ENCODE results near the gene FLNB.

Gene FLNB

DNA sequence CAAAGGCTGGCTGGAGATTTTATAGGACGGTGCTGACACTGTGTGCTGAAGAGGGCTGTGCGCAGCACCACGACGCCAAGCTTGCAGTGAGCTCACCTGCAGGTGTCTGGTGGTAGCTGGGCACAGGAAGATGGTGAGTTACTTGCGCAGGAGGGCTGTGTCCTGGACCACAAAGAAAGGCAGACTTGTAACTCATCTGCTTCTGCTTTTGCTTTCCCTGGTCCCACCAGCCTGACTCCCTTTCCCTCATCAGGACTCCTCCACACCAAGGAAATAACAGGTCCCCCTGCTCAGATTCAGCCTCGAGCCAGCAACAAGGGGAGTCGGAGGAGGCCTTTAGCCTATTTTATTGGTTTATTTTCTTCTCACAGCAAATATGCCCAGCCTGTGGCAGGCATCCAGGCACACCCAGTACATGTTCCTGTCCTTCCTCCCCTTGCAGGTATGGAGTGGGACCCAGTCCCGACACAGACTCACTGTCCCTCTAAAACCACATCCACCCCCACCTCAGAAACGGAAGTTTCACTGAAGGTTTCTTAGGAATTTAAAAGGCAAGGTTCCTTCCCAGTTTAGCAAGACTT, 35.6 kb upstream of the FLNB start:
- DNase-seq (ENCODE audit: low read depth) = no peak
- TF ChIP-seq, protein P1, sequence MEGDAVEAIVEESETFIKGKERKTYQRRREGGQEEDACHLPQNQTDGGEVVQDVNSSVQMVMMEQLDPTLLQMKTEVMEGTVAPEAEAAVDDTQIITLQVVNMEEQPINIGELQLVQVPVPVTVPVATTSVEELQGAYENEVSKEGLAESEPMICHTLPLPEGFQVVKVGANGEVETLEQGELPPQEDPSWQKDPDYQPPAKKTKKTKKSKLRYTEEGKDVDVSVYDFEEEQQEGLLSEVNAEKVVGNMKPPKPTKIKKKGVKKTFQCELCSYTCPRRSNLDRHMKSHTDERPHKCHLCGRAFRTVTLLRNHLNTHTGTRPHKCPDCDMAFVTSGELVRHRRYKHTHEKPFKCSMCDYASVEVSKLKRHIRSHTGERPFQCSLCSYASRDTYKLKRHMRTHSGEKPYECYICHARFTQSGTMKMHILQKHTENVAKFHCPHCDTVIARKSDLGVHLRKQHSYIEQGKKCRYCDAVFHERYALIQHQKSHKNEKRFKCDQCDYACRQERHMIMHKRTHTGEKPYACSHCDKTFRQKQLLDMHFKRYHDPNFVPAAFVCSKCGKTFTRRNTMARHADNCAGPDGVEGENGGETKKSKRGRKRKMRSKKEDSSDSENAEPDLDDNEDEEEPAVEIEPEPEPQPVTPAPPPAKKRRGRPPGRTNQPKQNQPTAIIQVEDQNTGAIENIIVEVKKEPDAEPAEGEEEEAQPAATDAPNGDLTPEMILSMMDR (IDR thresholded peaks at IDR 0.05; ENCODE audit: insufficient read depth, low read depth, low read length, missing control alignments) = no peak
- H3K4me3 ChIP-seq (ENCODE audit: low read depth, low read length) = no peak overlapping the region

DNA sequence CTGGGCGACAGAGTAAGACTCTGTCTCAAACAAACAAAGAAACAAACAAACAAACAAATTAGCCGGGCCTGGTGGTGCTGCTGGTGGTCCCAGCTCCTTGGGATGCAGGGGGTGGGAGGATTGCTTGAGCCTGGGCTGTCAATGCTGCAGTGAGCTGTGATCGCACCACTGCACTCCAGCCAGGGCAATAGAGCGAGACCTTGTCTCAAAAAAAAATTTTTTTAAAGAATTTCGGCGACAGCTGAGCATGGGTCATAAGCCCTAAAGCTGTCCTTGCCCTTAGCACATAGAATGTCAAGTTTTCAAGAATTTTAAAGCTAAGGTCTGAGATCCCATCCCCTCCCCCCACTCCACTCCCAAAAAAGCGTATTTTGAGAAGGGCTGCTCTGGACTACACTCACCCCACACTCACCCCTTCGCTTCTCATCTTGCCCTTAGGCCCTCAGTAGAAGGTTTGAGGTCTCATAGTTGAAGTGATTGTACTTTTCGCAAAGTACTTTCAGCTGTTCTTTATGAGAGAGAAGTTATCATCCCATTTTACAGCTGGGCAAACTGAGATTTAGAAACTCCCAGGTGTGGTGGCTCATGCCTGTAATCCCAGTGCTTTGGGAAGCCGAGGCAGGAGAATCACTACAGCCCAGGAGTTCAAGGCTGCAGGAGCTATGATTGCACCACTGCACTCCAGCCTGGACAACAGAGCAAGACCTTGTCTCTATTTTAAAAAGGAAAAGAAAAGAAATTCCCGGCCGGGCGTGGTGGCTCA, 34.3 kb upstream of the FLNB start:
- DNase-seq (ENCODE audit: low read depth) = no peak
- TF ChIP-seq, protein P1 (IDR thresholded peaks at IDR 0.05; ENCODE audit: insufficient read depth, low read depth, low read length, missing control alignments) = no peak
- no peak overlapping the region for H3K4me3 ChIP-seq (ENCODE audit: low read depth, low read length)

DNA sequence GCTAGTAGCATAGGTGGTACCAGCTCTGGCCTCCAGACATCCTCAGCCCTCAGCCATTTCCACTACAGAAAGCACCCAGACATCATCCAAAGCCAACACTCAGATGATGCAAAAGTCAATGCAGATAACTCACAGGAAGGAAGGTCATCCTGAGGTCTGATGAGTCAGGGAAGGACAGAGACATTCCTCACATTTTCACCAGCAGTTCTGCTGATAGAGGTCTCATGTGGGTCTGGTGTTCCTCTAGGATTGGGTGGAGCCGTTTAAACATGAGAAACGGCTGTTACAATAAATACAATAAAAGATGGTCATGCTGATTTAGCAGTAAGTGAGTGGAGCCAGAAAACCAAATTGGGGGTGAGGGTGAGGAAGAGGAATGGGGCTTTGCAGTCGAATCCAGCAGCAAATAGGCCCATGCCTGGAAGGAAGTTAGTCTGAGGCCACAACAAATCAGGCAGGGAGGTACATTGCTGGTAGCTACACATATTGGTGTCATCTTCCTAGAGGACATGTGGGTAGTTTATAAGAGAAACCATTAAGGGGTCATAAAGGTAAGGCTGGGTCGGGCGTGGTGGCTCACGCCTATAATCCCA, 33.3 kb upstream of the FLNB start:
- TF ChIP-seq, protein P1 (IDR thresholded peaks at IDR 0.05; ENCODE audit: insufficient read depth, low read depth, low read length, missing control alignments) = no peak
- no peak for DNase-seq (ENCODE audit: low read depth)
- no peak overlapping the region for H3K4me3 ChIP-seq (ENCODE audit: low read depth, low read length)

DNA sequence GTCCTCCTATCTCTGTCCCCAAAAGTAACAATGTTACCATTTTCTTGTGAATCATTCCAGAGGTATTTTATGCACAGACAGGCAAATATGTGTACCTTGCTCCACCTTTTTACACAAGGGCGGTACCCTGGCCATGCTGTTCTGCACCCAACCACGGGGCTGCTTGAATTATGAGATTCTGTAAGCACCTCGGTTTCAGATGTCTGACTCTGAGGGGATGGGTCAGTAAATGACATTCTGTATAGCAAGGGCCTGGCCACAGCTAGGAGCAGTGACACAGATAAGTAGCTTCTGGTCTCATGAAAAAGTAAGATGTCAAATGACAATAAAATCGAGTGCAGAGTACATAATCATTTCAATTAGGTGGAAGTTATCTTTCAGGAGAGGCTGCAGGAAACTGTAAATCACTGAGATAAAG, 30.4 kb upstream of the FLNB start:
- DNase-seq (ENCODE audit: low read depth) = no peak
- no peak overlapping the region for H3K4me3 ChIP-seq (ENCODE audit: low read depth, low read length)
- TF ChIP-seq, protein P1 (IDR thresholded peaks at IDR 0.05; ENCODE audit: insufficient read depth, low read depth, low read length, missing control alignments) = no peak

DNA sequence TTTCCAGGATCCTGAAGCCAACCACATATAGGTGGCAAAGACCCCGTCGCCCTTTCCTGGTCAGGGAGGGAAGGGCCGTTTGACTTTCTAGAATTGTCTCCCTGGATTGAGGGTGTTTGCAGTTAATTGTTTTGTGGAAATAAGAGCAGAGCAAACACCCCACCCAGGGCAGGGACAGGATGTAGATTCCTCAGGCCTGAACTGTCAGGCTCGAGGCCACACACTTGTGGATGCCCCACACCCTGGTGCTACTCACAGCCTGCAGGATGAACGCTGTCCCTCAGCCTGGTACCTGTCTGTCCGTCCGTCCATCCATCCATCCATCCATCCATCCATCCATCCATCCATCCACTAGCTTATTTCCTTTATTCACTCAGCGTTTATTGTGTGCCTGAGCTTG, 29.9 kb upstream of the FLNB start:
- TF ChIP-seq, protein P1 (IDR thresholded peaks at IDR 0.05; ENCODE audit: insufficient read depth, low read depth, low read length, missing control alignments) = no peak
- no peak overlapping the region for H3K4me3 ChIP-seq (ENCODE audit: low read depth, low read length)
- no peak for DNase-seq (ENCODE audit: low read depth)

DNA sequence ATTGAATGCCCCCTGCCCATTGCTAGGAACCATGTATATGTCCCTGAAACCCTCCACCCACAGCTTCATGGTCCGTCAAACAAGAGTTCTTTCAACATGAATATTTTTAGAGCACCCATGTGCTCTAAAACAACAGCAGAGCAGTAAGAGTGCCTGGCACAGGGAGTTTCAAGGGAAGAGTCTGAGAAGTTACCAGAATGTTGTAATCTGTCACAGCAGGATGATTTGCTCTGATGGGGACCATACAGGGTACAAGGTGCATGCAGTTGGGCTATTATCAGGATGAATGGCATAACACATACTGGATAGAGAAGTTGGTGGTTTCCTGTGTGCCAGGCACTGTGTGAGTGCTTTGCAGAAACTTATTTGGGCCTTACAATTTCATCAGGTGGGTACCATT, 27.8 kb upstream of the FLNB start:
- TF ChIP-seq, protein P1 (IDR thresholded peaks at IDR 0.05; ENCODE audit: insufficient read depth, low read depth, low read length, missing control alignments) = no peak
- no peak for DNase-seq (ENCODE audit: low read depth)
- no peak overlapping the region for H3K4me3 ChIP-seq (ENCODE audit: low read depth, low read length)
